HepG2 (cell line): ENCODE measurements around the gene GTF2H1. TPM values are rescaled to one million over a fixed set of nuclear protein-coding genes. Genes with fewer than 3 reads are reported as not detected.

Experiments
- AGO1 ChIP-seq: fragments of 200-400 bp; formaldehyde crosslinking; IDR thresholded peaks from 2 replicates; pipeline ENCODE4 v1.6.1; 2017; ENCODE audit warnings: mild to moderate bottlenecking, low read depth, low read length, moderate library complexity; ENCODE audit not compliant: poor library complexity, severe bottlenecking
- FOXP4 ChIP-seq: sonication (generic); formaldehyde crosslinking; IDR thresholded peaks from 2 replicates; pipeline ENCODE4 v1.4.0; 2020; ENCODE audit warnings: missing genetic modification reagents
- JUN ChIP-seq: sonication (generic); formaldehyde crosslinking; IDR thresholded peaks from 2 replicates; pipeline ENCODE4 v1.4.0; 2020; ENCODE audit warnings: mild to moderate bottlenecking, missing genetic modification reagents
- KLF13 ChIP-seq: sonication (generic); formaldehyde crosslinking; IDR thresholded peaks from 2 replicates; pipeline ENCODE4 v1.4.0; 2020; ENCODE audit warnings: mild to moderate bottlenecking, missing genetic modification reagents
- SP4 ChIP-seq: sonication (generic); formaldehyde crosslinking; IDR thresholded peaks from 2 replicates; pipeline ENCODE4 v1.8.1; 2023; ENCODE audit warnings: mild to moderate bottlenecking, missing genetic modification reagents
- THAP11 ChIP-seq: IDR thresholded peaks from 2 replicates; pipeline ENCODE4 v1.6.1; 2016; ENCODE audit warnings: missing biosample characterization, missing genetic modification reagents
- THAP9 ChIP-seq: sonication (generic); formaldehyde crosslinking; IDR thresholded peaks from 2 replicates; pipeline ENCODE4; 2020; ENCODE audit warnings: missing genetic modification reagents, mild to moderate bottlenecking, borderline replicate concordance
- ZBTB25 ChIP-seq: IDR thresholded peaks from 2 replicates; pipeline ENCODE4 v1.6.1; 2018; ENCODE audit warnings: missing genetic modification reagents
- ZNF225 ChIP-seq: sonication (generic); formaldehyde crosslinking; IDR thresholded peaks from 2 replicates; pipeline ENCODE4 v1.4.0; 2020; ENCODE audit warnings: mild to moderate bottlenecking, missing genetic modification reagents
- ZNF513 ChIP-seq: sonication (generic); formaldehyde crosslinking; conservative IDR thresholded peaks from 2 replicates; pipeline ENCODE4 v1.5.0; 2020; ENCODE audit warnings: missing genetic modification reagents
- ZNF646 ChIP-seq: sonication (generic); formaldehyde crosslinking; IDR thresholded peaks from 2 replicates; pipeline ENCODE4 v1.9.0; 2021; ENCODE audit warnings: mild to moderate bottlenecking, missing genetic modification reagents
- polyA plus RNA-seq, 8 experiments: library from polyadenylated mRNA; depleted of rRNA in 3 of 8; stranded (reverse) in 7 of 8; unstranded in 1 of 8; fragments of >200 nt; fragmentation: Illumina TruSeq in 4 of 8; extraction: Trizol in 4 of 8; gene quantifications; 2 replicates each; pipeline versions ENCODE4 v1.2.1 to v1.2.3, GENCODE V29; 2011 to 2016; ENCODE audit warnings: low read depth in 4 of 8, missing spikeins in 1 of 8, mixed read lengths in 1 of 8; ENCODE audit not compliant: insufficient read depth in 1 of 8
- total RNA-seq, 5 experiments: library from RNA; depleted of rRNA; stranded (reverse); fragments of >200 nt; fragmentation: Illumina TruSeq; extraction: Trizol; gene quantifications; 2 replicates each; pipeline ENCODE4 v1.2.3, GENCODE V29; 2016; ENCODE audit warnings: low read depth in 1 of 5

The GTF2H1 gene
- total and polyA plus RNA-seq, 2 of the 13 experiments (the other 11 are each of a cell fraction or from before 2014, with no cell fraction given) = 15.7 to 51.4 TPM

- TF ChIP-seq FOXP4 (CRISPR knock-in tag) = no peak
- TF ChIP-seq AGO1 = no peak
- TF ChIP-seq ZBTB25 (CRISPR knock-in tag) = no peak
- no peak for TF ChIP-seq ZNF513 (CRISPR knock-in tag)
- no peak for TF ChIP-seq KLF13 (CRISPR knock-in tag)
- TF ChIP-seq THAP11 (CRISPR knock-in tag) = no peak
- TF ChIP-seq JUN = 0 out of 2 replicates have a peak, but pooled peaks have one; percentile 41
- no peak for TF ChIP-seq THAP9 (CRISPR knock-in tag)
- no peak for TF ChIP-seq ZNF646 (CRISPR knock-in tag)
- no peak for TF ChIP-seq ZNF225 (CRISPR knock-in tag)
- TF ChIP-seq SP4 (CRISPR knock-in tag) = no peak
Observed at GRCh38 chr11:18383388-18384156, 61.2 kb downstream of the GTF2H1 start (continued).
